RKO (cell line): ENCODE results near the gene CYP1B1.
A peak's percentile ranks its signal among the peaks of the same experiment; 100 is the strongest.

ENCODE experiments used
- DNase-seq: peaks from one replicate; pipeline ENCODE4 v3.0.0-alpha.2; 2016; ENCODE audit warnings: low spot score

CYP1B1 gene

GRCh38 chr2:38074764-38075506 lies 1.0 kb downstream of the CYP1B1 start:
- DNase-seq: no peak

GRCh38 chr2:38074058-38074763 lies 1.7 kb downstream of the CYP1B1 start:
- no peak for DNase-seq

- no peak for DNase-seq
Measured at GRCh38 chr2:38073211-38074057, 2.5 kb downstream of the CYP1B1 start.

GRCh38 chr2:38070438-38070837 lies 5.5 kb downstream of the CYP1B1 start:
- no peak for DNase-seq

- DNase-seq: no peak
Measured at GRCh38 chr2:38068234-38068633, 7.7 kb downstream of the CYP1B1 start.

- no peak for DNase-seq
Measured at GRCh38 chr2:38066421-38067115, 9.4 kb downstream of the CYP1B1 start.

- no peak for DNase-seq
Measured at GRCh38 chr2:38065502-38066135, 10.3 kb downstream of the CYP1B1 start.

- DNase-seq: no peak
Measured at GRCh38 chr2:38064801-38065501, 11.0 kb downstream of the CYP1B1 start.

GRCh38 chr2:38060236-38061018 lies 15.5 kb downstream of the CYP1B1 start:
- no peak for DNase-seq

- no peak for DNase-seq
Measured at GRCh38 chr2:38057651-38058410, 18.1 kb downstream of the CYP1B1 start.

- DNase-seq: no peak
Measured at GRCh38 chr2:38056216-38056615, 19.7 kb downstream of the CYP1B1 start.

GRCh38 chr2:38045811-38046210 lies 30.1 kb downstream of the CYP1B1 start:
- no peak for DNase-seq

- DNase-seq: no peak
Measured at GRCh38 chr2:38039121-38039910, 36.6 kb downstream of the CYP1B1 start.

- DNase-seq: no peak
Measured at GRCh38 chr2:38038682-38039081, 37.3 kb downstream of the CYP1B1 start.

GRCh38 chr2:38037757-38038621 lies 38.0 kb downstream of the CYP1B1 start:
- DNase-seq: no peak

- peak; percentile 11 for DNase-seq
Measured at GRCh38 chr2:38037325-38037724, 38.6 kb downstream of the CYP1B1 start.

- no peak for DNase-seq
Measured at GRCh38 chr2:38035968-38036367, 40.0 kb downstream of the CYP1B1 start.

GRCh38 chr2:38033646-38034045 lies 42.3 kb downstream of the CYP1B1 start:
- DNase-seq: no peak
